ENCODE results near the gene POU4F1. TPM values are rescaled to one million over a fixed set of nuclear protein-coding genes. Genes with fewer than 3 reads are reported as not detected.

Gene POU4F1
- total RNA-seq, 4 donors from 2014 or later = 0.13 to 0.16 TPM; not detected in 2

DNA sequence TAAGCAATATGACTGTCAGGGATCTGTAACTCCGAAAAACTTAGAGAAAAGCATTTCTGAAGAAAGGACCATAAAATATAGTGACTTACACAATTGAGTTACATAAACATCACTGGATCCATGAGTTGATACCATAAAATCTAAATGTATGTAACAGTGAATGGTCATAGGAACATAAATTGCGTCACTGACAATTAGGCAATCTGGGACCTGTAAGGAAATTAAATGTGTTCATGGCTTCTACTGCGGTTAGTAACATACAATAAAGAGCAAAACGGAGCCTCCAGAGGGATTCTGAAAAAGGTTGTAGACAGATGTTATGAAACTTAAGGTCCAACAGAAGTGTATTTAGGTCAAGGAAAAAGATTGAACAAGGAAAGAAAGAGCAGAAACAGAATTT is 27.1 kb downstream of the POU4F1 start:
- no peak for DNase-seq (ENCODE audit: low spot score in 2 of 2)
- no peak overlapping the region for H3K4me3 ChIP-seq
- no peaks in the 10 kb centered on the region for H3K4me1 ChIP-seq
- TF ChIP-seq POLR2A (IDR thresholded peaks at IDR 0.05) (no peak), POLR2AphosphoS5 (IDR thresholded peaks at IDR 0.05) (no peak), EP300 (IDR thresholded peaks at IDR 0.05) (no peak)
- TF ChIP-seq, protein P1, sequence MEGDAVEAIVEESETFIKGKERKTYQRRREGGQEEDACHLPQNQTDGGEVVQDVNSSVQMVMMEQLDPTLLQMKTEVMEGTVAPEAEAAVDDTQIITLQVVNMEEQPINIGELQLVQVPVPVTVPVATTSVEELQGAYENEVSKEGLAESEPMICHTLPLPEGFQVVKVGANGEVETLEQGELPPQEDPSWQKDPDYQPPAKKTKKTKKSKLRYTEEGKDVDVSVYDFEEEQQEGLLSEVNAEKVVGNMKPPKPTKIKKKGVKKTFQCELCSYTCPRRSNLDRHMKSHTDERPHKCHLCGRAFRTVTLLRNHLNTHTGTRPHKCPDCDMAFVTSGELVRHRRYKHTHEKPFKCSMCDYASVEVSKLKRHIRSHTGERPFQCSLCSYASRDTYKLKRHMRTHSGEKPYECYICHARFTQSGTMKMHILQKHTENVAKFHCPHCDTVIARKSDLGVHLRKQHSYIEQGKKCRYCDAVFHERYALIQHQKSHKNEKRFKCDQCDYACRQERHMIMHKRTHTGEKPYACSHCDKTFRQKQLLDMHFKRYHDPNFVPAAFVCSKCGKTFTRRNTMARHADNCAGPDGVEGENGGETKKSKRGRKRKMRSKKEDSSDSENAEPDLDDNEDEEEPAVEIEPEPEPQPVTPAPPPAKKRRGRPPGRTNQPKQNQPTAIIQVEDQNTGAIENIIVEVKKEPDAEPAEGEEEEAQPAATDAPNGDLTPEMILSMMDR (IDR thresholded peaks at IDR 0.05) = no peak
- H3K27me3 ChIP-seq = peaks cover 7% of the 10 kb centered on the region
- no peaks in the 10 kb centered on the region for H3K36me3 ChIP-seq
- no peaks in the 10 kb centered on the region for H3K9me3 ChIP-seq
- WGBS = 84% methylated on average over 4 of the region's 4 CpGs
- H3K27ac ChIP-seq = no peak overlapping the region

DNA sequence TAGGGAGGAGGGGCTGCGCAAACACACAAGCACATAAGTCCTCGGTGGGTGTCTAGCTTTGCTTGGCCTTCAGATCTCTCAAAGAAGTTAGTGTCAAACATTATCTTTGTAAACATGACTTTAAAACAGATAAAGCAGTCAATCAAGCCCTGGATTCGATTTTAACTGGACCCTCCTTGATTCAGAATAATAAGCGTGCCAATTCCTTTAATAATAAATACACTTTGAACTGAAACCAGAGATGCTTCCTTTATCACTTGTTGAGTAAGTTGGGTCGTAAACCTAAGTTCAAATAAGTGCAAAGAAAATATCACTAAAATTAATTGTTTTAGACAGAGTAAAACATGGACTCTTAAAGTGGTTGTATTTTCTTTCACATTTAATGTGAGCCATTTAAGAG is 30.9 kb downstream of the POU4F1 start:
- Histone ChIP-seq H3K4me3 (no peak overlapping the region), H3K27ac (no peak overlapping the region), H3K36me3 (no peaks in the 10 kb centered on the region), H3K4me1 (no peaks in the 10 kb centered on the region), H3K27me3 (peaks cover 5% of the 10 kb centered on the region), H3K9me3 (no peaks in the 10 kb centered on the region)
- no peak for TF ChIP-seq POLR2AphosphoS5 (IDR thresholded peaks at IDR 0.05)
- 78% methylated on average over 5 of the region's 5 CpGs for WGBS
- no peak for DNase-seq (ENCODE audit: low spot score in 2 of 2)

DNA sequence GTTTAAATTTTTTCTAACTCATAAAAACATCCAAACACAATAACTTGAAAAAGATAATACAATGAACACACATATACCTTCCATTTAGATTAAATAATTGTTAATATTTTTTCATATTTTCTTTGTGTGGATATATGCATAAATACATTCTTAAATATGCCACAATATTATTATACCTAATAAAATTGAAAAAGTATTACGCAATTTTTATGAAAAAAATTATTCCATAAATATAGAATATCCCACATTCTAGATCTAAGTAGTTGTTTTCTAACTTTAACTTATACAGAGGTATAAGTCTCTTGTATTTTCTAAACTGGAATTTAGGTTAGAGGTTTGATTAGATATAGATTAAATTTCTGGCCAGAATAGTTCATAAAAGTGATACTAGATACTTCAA is 34.3 kb downstream of the POU4F1 start:
- DNase-seq (ENCODE audit: low spot score in 2 of 2) = no peak
- no peak overlapping the region for H3K27ac ChIP-seq
- no peak overlapping the region for H3K4me3 ChIP-seq
- H3K9me3 ChIP-seq = no peaks in the 10 kb centered on the region
- peaks cover 5% of the 10 kb centered on the region for H3K27me3 ChIP-seq
- WGBS = 91% methylated on average over 1 of the region's 1 CpG
- no peaks in the 10 kb centered on the region for H3K36me3 ChIP-seq
- no peaks in the 10 kb centered on the region for H3K4me1 ChIP-seq
- TF ChIP-seq POLR2A (IDR thresholded peaks at IDR 0.05) = no peak
- no peak for TF ChIP-seq POLR2AphosphoS5 (IDR thresholded peaks at IDR 0.05)
- TF ChIP-seq, protein P1 (IDR thresholded peaks at IDR 0.05) = no peak
- no peak for TF ChIP-seq EP300 (IDR thresholded peaks at IDR 0.05)

DNA sequence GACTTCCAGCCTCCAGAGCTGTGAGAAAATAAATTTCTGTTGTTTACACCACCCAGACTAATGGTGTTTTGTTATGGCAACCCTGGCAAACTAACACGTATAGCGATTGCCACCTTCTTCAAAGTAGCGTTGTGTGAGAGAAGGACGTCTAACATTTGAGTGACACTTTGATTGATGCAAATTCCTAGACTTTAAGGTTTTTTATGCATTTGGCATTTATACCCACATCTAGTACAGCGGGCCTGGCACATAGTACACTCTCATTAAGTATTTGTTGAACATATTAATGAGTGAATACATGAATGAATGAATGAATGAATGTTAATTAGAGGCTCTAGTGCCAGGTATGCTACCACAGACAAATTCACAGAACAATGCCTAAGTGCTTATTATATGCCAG is 36.7 kb downstream of the POU4F1 start:
- Histone ChIP-seq H3K27ac (no peak overlapping the region), H3K27me3 (peaks cover 4% of the 10 kb centered on the region), H3K36me3 (no peaks in the 10 kb centered on the region), H3K9me3 (no peaks in the 10 kb centered on the region), H3K4me1 (no peaks in the 10 kb centered on the region), H3K4me3 (no peak overlapping the region)
- 78% methylated on average over 5 of the region's 5 CpGs for WGBS
- no peak for TF ChIP-seq POLR2AphosphoS5 (IDR thresholded peaks at IDR 0.05)
- no peak for TF ChIP-seq EP300 (IDR thresholded peaks at IDR 0.05)
- TF ChIP-seq POLR2A (IDR thresholded peaks at IDR 0.05) = no peak
- TF ChIP-seq, protein P1 (IDR thresholded peaks at IDR 0.05) = no peak
- DNase-seq (ENCODE audit: low spot score in 2 of 2) = no peak

DNA sequence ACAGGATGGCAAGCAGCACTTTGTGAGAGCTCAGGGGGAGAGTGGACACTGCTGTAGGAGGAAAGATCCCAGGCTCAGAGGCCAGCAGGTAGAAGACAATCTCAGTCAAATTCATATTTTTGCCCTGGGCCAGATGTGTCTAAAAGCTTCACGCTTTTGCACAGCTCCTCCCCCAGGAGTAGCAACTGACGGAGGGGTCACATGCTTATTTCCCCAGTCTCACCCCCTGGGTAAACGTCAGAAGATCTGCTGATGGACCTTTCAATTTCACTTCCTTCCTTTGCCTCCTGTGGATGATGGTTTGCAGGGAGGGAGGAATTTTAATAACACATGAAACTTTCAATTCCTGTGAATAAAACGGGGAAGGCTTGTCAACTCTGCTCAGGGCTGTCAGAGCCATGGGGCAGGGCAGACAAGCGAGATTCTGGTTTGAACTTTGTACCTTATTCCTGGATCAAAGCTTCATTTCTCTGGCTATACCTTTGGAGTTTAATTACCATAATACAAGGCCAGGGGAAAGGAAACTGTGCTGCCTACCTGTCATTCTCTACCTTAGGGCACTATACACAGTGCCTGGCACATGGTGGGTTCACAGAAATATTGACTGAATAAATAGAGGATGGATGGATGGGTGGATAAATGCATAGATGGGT is 41.0 kb downstream of the POU4F1 start:
- Histone ChIP-seq H3K4me3 (no peak overlapping the region), H3K36me3 (no peaks in the 10 kb centered on the region), H3K27ac (no peak overlapping the region), H3K4me1 (no peaks in the 10 kb centered on the region), H3K27me3 (no peaks in the 10 kb centered on the region), H3K9me3 (no peaks in the 10 kb centered on the region)
- TF ChIP-seq POLR2A (IDR thresholded peaks at IDR 0.05) = no peak
- TF ChIP-seq POLR2AphosphoS5 (IDR thresholded peaks at IDR 0.05) = no peak
- TF ChIP-seq, protein P1 (IDR thresholded peaks at IDR 0.05) = no peak
- no peak for TF ChIP-seq EP300 (IDR thresholded peaks at IDR 0.05)
- WGBS = 44% methylated on average over 5 of the region's 5 CpGs
- no peak for DNase-seq (ENCODE audit: low spot score in 2 of 2)

Other genes with a start within 250 kb of the POU4F1 start
- gene OBI1, start 55.6 kb upstream of the POU4F1 start, total RNA-seq = 10 to 100 TPM in 1 of 4 donors, 1 to 10 TPM in 3; 5.3 to 10.6 (median 6.7) TPM